GM18873 (cell line): ENCODE data around the gene CCDC180.
"Not testable (repeated sequence)": the region's sequence is repeated elsewhere in the genome, so short reads cannot be mapped to it uniquely, and the experiment has no call there.

Experiments
- ATAC-seq: cut with Tn5 transposase; IDR thresholded peaks from one replicate; pipeline ENCODE4 v1.9.1; 2021; ENCODE audit warnings: mild to moderate bottlenecking, moderate library complexity, moderate number of reproducible peaks; ENCODE audit not compliant: unreplicated experiment, low FRiP score

Gene CCDC180

GRCh38 chr9:97310023-97310422, 2.6 kb downstream of the CCDC180 start:
- ATAC-seq: no peak

- no peak for ATAC-seq
Observed at GRCh38 chr9:97310896-97311295, 3.4 kb downstream of the CCDC180 start.

GRCh38 chr9:97311798-97312500, 4.5 kb downstream of the CCDC180 start:
- ATAC-seq: no peak

- ATAC-seq: no peak
Observed at GRCh38 chr9:97312556-97312955, 5.1 kb downstream of the CCDC180 start.

- no peak for ATAC-seq
Observed at GRCh38 chr9:97313243-97313642, 5.8 kb downstream of the CCDC180 start.

GRCh38 chr9:97313746-97314145, 6.3 kb downstream of the CCDC180 start:
- no peak for ATAC-seq

- ATAC-seq: no peak
Observed at GRCh38 chr9:97314503-97314902, 7.0 kb downstream of the CCDC180 start.

- ATAC-seq: no peak
Observed at GRCh38 chr9:97315550-97315949, 8.1 kb downstream of the CCDC180 start.

GRCh38 chr9:97316904-97317303, 9.4 kb downstream of the CCDC180 start:
- no peak for ATAC-seq

GRCh38 chr9:97318433-97318832, 11.0 kb downstream of the CCDC180 start:
- ATAC-seq: no peak

GRCh38 chr9:97319395-97319794, 11.9 kb downstream of the CCDC180 start:
- no peak for ATAC-seq

- ATAC-seq: no peak
Observed at GRCh38 chr9:97320080-97320642, 12.7 kb downstream of the CCDC180 start.

GRCh38 chr9:97321251-97321650, 13.8 kb downstream of the CCDC180 start:
- ATAC-seq: no peak

- no peak for ATAC-seq
Observed at GRCh38 chr9:97321691-97322090, 14.2 kb downstream of the CCDC180 start.

GRCh38 chr9:97322105-97322504, 14.6 kb downstream of the CCDC180 start:
- ATAC-seq: no peak

- no peak for ATAC-seq
Observed at GRCh38 chr9:97324954-97325353, 17.5 kb downstream of the CCDC180 start.

GRCh38 chr9:97327562-97327961, 20.1 kb downstream of the CCDC180 start:
- ATAC-seq: no peak

GRCh38 chr9:97332993-97333392, 25.5 kb downstream of the CCDC180 start:
- no peak for ATAC-seq

GRCh38 chr9:97335622-97336021, 28.2 kb downstream of the CCDC180 start:
- ATAC-seq: not testable (repeated sequence)

GRCh38 chr9:97348871-97349270, 41.4 kb downstream of the CCDC180 start:
- ATAC-seq: no peak

GRCh38 chr9:97349400-97349799, 41.9 kb downstream of the CCDC180 start:
- ATAC-seq: no peak

GRCh38 chr9:97354637-97355036, 47.2 kb downstream of the CCDC180 start:
- ATAC-seq: no peak
